Neural progenitor cell (in vitro differentiated cells): Measurements from ENCODE around the gene CCT5.

Experiments
- CTCF ChIP-seq: fragments of 200-600 bp; sonication (generic); IDR thresholded peaks from 2 replicates; pipeline ENCODE4 v1.5.1; 2017; ENCODE audit warnings: antibody characterized with exemption, mild to moderate bottlenecking
- EZH2 ChIP-seq: fragments of 200-600 bp; sonication (generic); IDR thresholded peaks from 2 replicates; pipeline ENCODE4 v1.6.1; 2017; ENCODE audit warnings: antibody characterized with exemption, mild to moderate bottlenecking, moderate library complexity
- EZH2phosphoT487 ChIP-seq: fragments of 200-600 bp; sonication (generic); IDR thresholded peaks from 2 replicates; pipeline ENCODE4 v1.6.1; 2017; ENCODE audit warnings: antibody characterized with exemption

GRCh38 chr5:10264604-10265003 is 14.5 kb downstream of the CCT5 start:
- TF ChIP-seq CTCF (no peak), EZH2 (no peak), EZH2phosphoT487 (no peak)
